Measurements from ENCODE around the gene CDK4. TPM values are rescaled to one million over a fixed set of nuclear protein-coding genes. Genes with fewer than 3 reads are reported as not detected.

Gene CDK4
- total RNA-seq, 1 experiment from 2014 or later, result 210 TPM

DNA sequence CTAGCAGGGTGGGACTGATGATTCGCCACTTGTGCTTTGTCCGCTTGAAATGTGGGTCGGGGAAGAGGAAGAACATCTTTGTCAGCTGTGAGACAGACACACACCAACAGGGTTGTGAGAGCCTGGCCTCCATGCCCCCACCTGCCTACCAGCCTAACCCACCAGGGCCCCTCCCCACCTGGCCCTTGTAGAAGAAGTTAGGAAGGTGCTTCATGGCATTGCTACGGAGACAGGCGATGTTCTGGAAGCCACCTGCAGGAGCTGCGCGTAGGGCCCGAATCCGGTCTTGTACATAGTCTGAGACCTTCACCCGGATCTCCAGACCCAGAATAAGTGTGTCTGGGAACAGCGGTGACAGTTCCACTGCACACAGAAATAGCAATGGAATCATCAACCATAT is 17.5 kb upstream of the CDK4 start:
- peak overlapping the region; percentile 88 for H3K4me3 Mint-ChIP-seq (ENCODE audit: unreplicated experiment)
- no peaks in the 10 kb centered on the region for H3K9me3 Mint-ChIP-seq (ENCODE audit: unreplicated experiment)
- H3K4me1 Mint-ChIP-seq (ENCODE audit: low read depth, unreplicated experiment), result peaks cover 14% of the 10 kb centered on the region
- no peak for DNase-seq
- POLR2A ChIA-PET, result no interaction called here
- H3K27me3 Mint-ChIP-seq (ENCODE audit: insufficient read depth, unreplicated experiment), result no peaks in the 10 kb centered on the region
- H3K36me3 Mint-ChIP-seq (ENCODE audit: insufficient read depth, unreplicated experiment), result peaks cover 28% of the 10 kb centered on the region
- BruUV-seq (replicated peaks), result no TSS peak
- intact Hi-C loops (cut with micrococcal nuclease; ENCODE audit: unreplicated experiment), result no loop called here
- TF ChIP-seq, protein P1, sequence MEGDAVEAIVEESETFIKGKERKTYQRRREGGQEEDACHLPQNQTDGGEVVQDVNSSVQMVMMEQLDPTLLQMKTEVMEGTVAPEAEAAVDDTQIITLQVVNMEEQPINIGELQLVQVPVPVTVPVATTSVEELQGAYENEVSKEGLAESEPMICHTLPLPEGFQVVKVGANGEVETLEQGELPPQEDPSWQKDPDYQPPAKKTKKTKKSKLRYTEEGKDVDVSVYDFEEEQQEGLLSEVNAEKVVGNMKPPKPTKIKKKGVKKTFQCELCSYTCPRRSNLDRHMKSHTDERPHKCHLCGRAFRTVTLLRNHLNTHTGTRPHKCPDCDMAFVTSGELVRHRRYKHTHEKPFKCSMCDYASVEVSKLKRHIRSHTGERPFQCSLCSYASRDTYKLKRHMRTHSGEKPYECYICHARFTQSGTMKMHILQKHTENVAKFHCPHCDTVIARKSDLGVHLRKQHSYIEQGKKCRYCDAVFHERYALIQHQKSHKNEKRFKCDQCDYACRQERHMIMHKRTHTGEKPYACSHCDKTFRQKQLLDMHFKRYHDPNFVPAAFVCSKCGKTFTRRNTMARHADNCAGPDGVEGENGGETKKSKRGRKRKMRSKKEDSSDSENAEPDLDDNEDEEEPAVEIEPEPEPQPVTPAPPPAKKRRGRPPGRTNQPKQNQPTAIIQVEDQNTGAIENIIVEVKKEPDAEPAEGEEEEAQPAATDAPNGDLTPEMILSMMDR (IDR thresholded peaks at IDR 0.05; ENCODE audit: insufficient read depth in 1 of 2, low read depth in 1 of 2, low read length in 1 of 2, severe bottlenecking in 1 of 2, unreplicated experiment in 1 of 2), result no peak
- Histone ChIP-seq H3K36me3 (ENCODE audit: control insufficient read depth, insufficient read depth, low read length) (peaks cover 3% of the 10 kb centered on the region), H3K4me3 (ENCODE audit: low read depth, low read length) (no peak overlapping the region), H3K4me1 (peaks cover 18% of the 10 kb centered on the region), H3K27me3 (replicated peaks; ENCODE audit: control insufficient read depth, insufficient read depth, low read length) (no peaks in the 10 kb centered on the region), H3K9me3 (no peaks in the 10 kb centered on the region)
- CTCF ChIA-PET, result no interaction called here
- H3K27ac Mint-ChIP-seq (ENCODE audit: unreplicated experiment), result no peak overlapping the region

- BruUV-seq (replicated peaks), result no TSS peak
- Histone ChIP-seq H3K4me3 (ENCODE audit: low read depth, low read length) (no peak overlapping the region), H3K27me3 (replicated peaks; ENCODE audit: control insufficient read depth, insufficient read depth, low read length) (no peaks in the 10 kb centered on the region), H3K4me1 (peaks cover 13% of the 10 kb centered on the region; the same call in 1 of the 2 replicates), H3K36me3 (ENCODE audit: control insufficient read depth, insufficient read depth, low read length) (peaks cover 3% of the 10 kb centered on the region), H3K9me3 (no peaks in the 10 kb centered on the region)
- intact Hi-C loops (cut with micrococcal nuclease; ENCODE audit: unreplicated experiment), result loop anchor here (2.0 kb wide), 1 partner anchor 15 kb away; the partner anchor contains the start of gene CDK4
- Mint-ChIP-seq H3K4me1 (ENCODE audit: low read depth, unreplicated experiment) (peaks cover 14% of the 10 kb centered on the region), H3K27ac (ENCODE audit: unreplicated experiment) (no peak overlapping the region), H3K36me3 (ENCODE audit: insufficient read depth, unreplicated experiment) (peaks cover 28% of the 10 kb centered on the region), H3K27me3 (ENCODE audit: insufficient read depth, unreplicated experiment) (no peaks in the 10 kb centered on the region), H3K4me3 (ENCODE audit: unreplicated experiment) (no peak overlapping the region), H3K9me3 (ENCODE audit: unreplicated experiment) (no peaks in the 10 kb centered on the region)
- CTCF ChIA-PET, result no interaction called here
- DNase-seq, result no peak
- POLR2A ChIA-PET, result no interaction called here
- TF ChIP-seq, protein P1 (IDR thresholded peaks at IDR 0.05; ENCODE audit: insufficient read depth in 1 of 2, low read depth in 1 of 2, low read length in 1 of 2, severe bottlenecking in 1 of 2, unreplicated experiment in 1 of 2), result no peak
Observed at GRCh38 chr12:57767876-57768275, 15.8 kb upstream of the CDK4 start.

- CTCF ChIA-PET, result interaction anchor here (0.6 to 1.6 kb wide), 2 partner anchors 11 to 24 kb away, joined by 3 to 8 read pairs; no protein-coding TSS in a partner anchor
- H3K4me3 Mint-ChIP-seq (ENCODE audit: unreplicated experiment), result peak overlapping the region; percentile 90
- no peak overlapping the region for H3K27ac Mint-ChIP-seq (ENCODE audit: unreplicated experiment)
Observed at GRCh38 chr12:57767305-57767698, 15.2 kb upstream of the CDK4 start.

More at GRCh38 chr12:57767305-57767698, 15.2 kb upstream of the CDK4 start:
- Mint-ChIP-seq H3K4me1 (ENCODE audit: low read depth, unreplicated experiment) (peaks cover 14% of the 10 kb centered on the region), H3K27me3 (ENCODE audit: insufficient read depth, unreplicated experiment) (no peaks in the 10 kb centered on the region), H3K36me3 (ENCODE audit: insufficient read depth, unreplicated experiment) (peaks cover 28% of the 10 kb centered on the region), H3K9me3 (ENCODE audit: unreplicated experiment) (no peaks in the 10 kb centered on the region)
- peaks cover 3% of the 10 kb centered on the region for H3K36me3 ChIP-seq (ENCODE audit: control insufficient read depth, insufficient read depth, low read length)
- no peak for DNase-seq
- peaks cover 13% of the 10 kb centered on the region; the same call in 1 of the 2 replicates for H3K4me1 ChIP-seq
- H3K4me3 ChIP-seq (ENCODE audit: low read depth, low read length), result no peak overlapping the region
- BruUV-seq (replicated peaks), result no TSS peak
- TF ChIP-seq, protein P1 (IDR thresholded peaks at IDR 0.05; ENCODE audit: insufficient read depth in 1 of 2, low read depth in 1 of 2, low read length in 1 of 2, severe bottlenecking in 1 of 2, unreplicated experiment in 1 of 2), result no peak
- H3K9me3 ChIP-seq, result no peaks in the 10 kb centered on the region
- H3K27me3 ChIP-seq (replicated peaks; ENCODE audit: control insufficient read depth, insufficient read depth, low read length), result no peaks in the 10 kb centered on the region
- intact Hi-C loops (cut with micrococcal nuclease; ENCODE audit: unreplicated experiment), result loop anchor here (2.0 kb wide), 1 partner anchor 15 kb away; the partner anchor contains the start of gene CDK4
- POLR2A ChIA-PET, result no interaction called here
